CD14-positive monocyte (primary cell): ENCODE data around the gene TAS2R46. TPM values are rescaled to one million over a fixed set of nuclear protein-coding genes. Genes with fewer than 3 reads are reported as not detected.
"Not testable (repeated sequence)": the region's sequence is repeated elsewhere in the genome, so short reads cannot be mapped to it uniquely, and the experiment has no call there.

ENCODE experiments used
- DNase-seq, 3 donors: peaks; one replicate each; pipeline ENCODE4 v3.0.0-alpha.2; 2011 to 2022
- H2AFZ ChIP-seq: 2 replicates; pipeline ENCODE4 v1.6.0; 2012; ENCODE audit warnings: mild to moderate bottlenecking, low read depth, low read length, inconsistent platforms; ENCODE audit not compliant: insufficient read depth, poor library complexity, severe bottlenecking
- H3K27ac ChIP-seq, 2 donors: 1 replicate in 1 of 2; 2 replicates in 1 of 2; pipeline ENCODE4 v1.5.1; 2012 to 2013; ENCODE audit warnings: low read length in 2 of 2, control low read depth in 1 of 2, inconsistent platforms in 1 of 2, low read depth in 1 of 2, mild to moderate bottlenecking in 1 of 2
- H3K27me3 ChIP-seq, 2 donors: one replicate each; pipeline versions ENCODE4 v1.6.0 to v1.6.1; 2011 to 2013; ENCODE audit warnings: low read length in 2 of 2; ENCODE audit not compliant: control insufficient read depth in 2 of 2, insufficient read depth in 2 of 2
- H3K36me3 ChIP-seq, 2 donors: replicated peaks in 1 of 2; 1 replicate in 1 of 2; 2 replicates in 1 of 2; pipeline versions ENCODE4 v1.5.1 to v1.6.1; 2012 to 2013; ENCODE audit warnings: low read length in 2 of 2, control low read depth in 1 of 2, inconsistent platforms in 1 of 2, mild to moderate bottlenecking in 1 of 2; ENCODE audit not compliant: insufficient read depth in 2 of 2, control insufficient read depth in 1 of 2
- H3K4me1 ChIP-seq, 2 donors: 1 replicate in 1 of 2; 2 replicates in 1 of 2; pipeline versions ENCODE4 v1.5.1 to v1.6.1; 2012 to 2013; ENCODE audit warnings: low read length in 2 of 2, control low read depth in 1 of 2, inconsistent platforms in 1 of 2, mild to moderate bottlenecking in 1 of 2, moderate library complexity in 1 of 2; ENCODE audit not compliant: insufficient read depth in 2 of 2, control insufficient read depth in 1 of 2
- H3K4me2 ChIP-seq: replicated peaks from 2 replicates; pipeline ENCODE3; 2012; ENCODE audit warnings: low read length, moderate library complexity, mild to moderate bottlenecking; ENCODE audit not compliant: poor library complexity, severe bottlenecking; ENCODE audit errors: extremely low read depth
- H3K4me3 ChIP-seq, 3 experiments: fragments of 200-600 bp in 1 of 3; sonication (generic) in 1 of 3; replicated peaks in 1 of 3; 1 replicate in 2 of 3; 2 replicates in 1 of 3; pipeline ENCODE4 v1.5.1; 2011 to 2013; ENCODE audit warnings: low read length in 3 of 3, mild to moderate bottlenecking in 3 of 3, control low read depth in 2 of 3, low read depth in 2 of 3, inconsistent platforms in 1 of 3, moderate library complexity in 1 of 3
- H3K79me2 ChIP-seq: 2 replicates; pipeline ENCODE4 v1.6.0; 2012; ENCODE audit warnings: mild to moderate bottlenecking, control low read depth, inconsistent platforms, low read length, moderate library complexity; ENCODE audit not compliant: insufficient read depth
- H3K9ac ChIP-seq: 2 replicates; pipeline ENCODE4 v1.6.0; 2017; ENCODE audit warnings: low read length, mild to moderate bottlenecking; ENCODE audit not compliant: insufficient read depth, poor library complexity, severe bottlenecking
- H3K9me3 ChIP-seq, 2 donors: replicated peaks in 1 of 2; 1 replicate in 1 of 2; 2 replicates in 1 of 2; pipeline versions ENCODE4 v1.5.1 to v1.6.1; 2012 to 2013; ENCODE audit warnings: low read length in 2 of 2, control low read depth in 1 of 2; ENCODE audit not compliant: control insufficient read depth in 1 of 2, insufficient read depth in 1 of 2
- H4K20me1 ChIP-seq: 2 replicates; pipeline ENCODE4 v1.6.0; 2012; ENCODE audit warnings: mild to moderate bottlenecking, low read length, control low read depth, moderate library complexity; ENCODE audit not compliant: insufficient read depth
- H3K27ac Mint-ChIP-seq, 7 donors: one replicate each; pipeline ENCODE4 v1.8.0; 2020; ENCODE audit warnings: mild to moderate bottlenecking in 7 of 7, mixed read lengths in 7 of 7, moderate library complexity in 6 of 7, inconsistent platforms in 2 of 7
- H3K27me3 Mint-ChIP-seq, 3 donors: one replicate each; pipeline ENCODE4 v1.8.0; 2021 to 2022; ENCODE audit warnings: low read depth in 3 of 3, mild to moderate bottlenecking in 3 of 3, mixed read lengths in 3 of 3, moderate library complexity in 3 of 3, inconsistent platforms in 1 of 3
- H3K36me3 Mint-ChIP-seq, 2 donors: one replicate each; pipeline ENCODE4 v1.8.0; 2020; ENCODE audit warnings: mixed read lengths in 2 of 2, inconsistent platforms in 1 of 2, mild to moderate bottlenecking in 1 of 2
- H3K4me1 Mint-ChIP-seq: one replicate; pipeline ENCODE4 v1.8.0; 2020; ENCODE audit warnings: mild to moderate bottlenecking, mixed read lengths
- H3K4me3 Mint-ChIP-seq, 2 donors: one replicate each; pipeline ENCODE4 v1.8.0; 2020; ENCODE audit warnings: mild to moderate bottlenecking in 2 of 2, mixed read lengths in 2 of 2, moderate library complexity in 1 of 2
- H3K9me3 Mint-ChIP-seq, 7 donors: one replicate each; pipeline ENCODE4 v1.8.0; 2020 to 2022; ENCODE audit warnings: mixed read lengths in 7 of 7, mild to moderate bottlenecking in 6 of 7, moderate library complexity in 6 of 7, inconsistent platforms in 2 of 7
- CTCF ChIP-seq: fragments of 200-600 bp; IDR thresholded peaks from one replicate; pipeline ENCODE4 v1.8.0; 2022; ENCODE audit warnings: antibody characterized with exemption, mild to moderate bottlenecking
- WGBS: methylation state at CpG from one replicate; pipeline ENCODE4 v1.1.5; 2013; ENCODE audit warnings: missing lambda C conversion rate; ENCODE audit not compliant: insufficient coverage; 5-methylcytosine and 5-hydroxymethylcytosine counted together
- intact Hi-C, 2 donors: fragments of 100-400 bp; cut with micrococcal nuclease; formaldehyde crosslinking; loops; one replicate each; pipeline versions ENCODE4 v1.15.0 to v1.15.1; 2023
- polyA plus RNA-seq, 3 donors: library from polyadenylated mRNA; depleted of rRNA in 1 of 3; unstranded in 2 of 3; stranded (reverse) in 1 of 3; fragments of 300-500 nt in 2 of 3; fragments of >200 nt in 1 of 3; fragmentation: Illumina TruSeq in 2 of 3; gene quantifications; 1 replicate in 2 of 3; 2 replicates in 1 of 3; pipeline ENCODE4 v1.2.3, GENCODE V29; 2012 to 2021

TAS2R46 gene
- polyA plus RNA-seq, 3 donors = 0.36 TPM; not detected in 2

DNA sequence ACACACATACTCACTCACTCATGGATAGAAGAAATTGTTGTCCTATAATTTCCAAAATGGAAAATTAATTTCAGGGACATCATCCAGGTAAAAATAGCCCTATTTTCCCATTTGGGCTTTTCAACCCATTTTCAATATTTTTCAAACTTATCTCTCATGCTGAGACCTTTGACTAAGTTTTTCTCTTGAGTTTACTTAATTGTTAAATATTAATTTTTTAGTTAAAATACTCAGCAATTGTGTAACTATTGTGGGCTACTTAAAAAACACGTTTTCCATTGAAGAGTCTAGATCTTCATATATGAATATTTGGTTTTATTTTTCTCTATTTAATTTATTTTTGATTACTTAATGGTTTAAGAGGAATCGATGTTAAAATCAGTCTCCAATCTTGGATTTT lies 44.2 kb upstream of the TAS2R46 start:
- no peaks in the 10 kb centered on the region for H3K36me3 ChIP-seq
- peaks cover 3% of the 10 kb centered on the region for H4K20me1 ChIP-seq
- no peak for DNase-seq
- Mint-ChIP-seq H3K4me3 (no peak overlapping the region), H3K9me3 (peaks cover 18 to 29% (median 21%) of the 10 kb centered on the region in 7 donors), H3K27me3 (peaks cover 0 to 2% (median 0%) of the 10 kb centered on the region in 3 donors), H3K36me3 (peaks cover 23 to 40% of the 10 kb centered on the region in 2 donors), H3K27ac (no peak overlapping the region), H3K4me1 (peaks cover 7% of the 10 kb centered on the region)
- WGBS = no CpG with 5 or more reads among the region's 2 CpGs
- TF ChIP-seq CTCF = no peak
- H3K9me3 ChIP-seq = peaks cover 4 to 15% of the 10 kb centered on the region in 2 donors
- H2AFZ ChIP-seq = no peak overlapping the region
- no peak overlapping the region for H3K4me2 ChIP-seq
- H3K9ac ChIP-seq = no peak overlapping the region
- no peak overlapping the region for H3K27ac ChIP-seq
- intact Hi-C loops = no loop called here
- H3K79me2 ChIP-seq = peaks cover 18% of the 10 kb centered on the region
- H3K4me3 ChIP-seq = no peak overlapping the region
- H3K27me3 ChIP-seq = no peaks in the 10 kb centered on the region
- H3K4me1 ChIP-seq = no peaks in the 10 kb centered on the region

- Histone ChIP-seq H3K9ac (no peak overlapping the region), H3K36me3 (no peaks in the 10 kb centered on the region), H3K79me2 (peaks cover 19% of the 10 kb centered on the region), H3K4me2 (no peak overlapping the region), H3K4me3 (no peak overlapping the region), H2AFZ (no peak overlapping the region), H4K20me1 (peaks cover 3% of the 10 kb centered on the region), H3K9me3 (peaks cover 4 to 18% of the 10 kb centered on the region in 2 donors), H3K4me1 (no peaks in the 10 kb centered on the region), H3K27ac (no peak overlapping the region), H3K27me3 (no peaks in the 10 kb centered on the region)
- TF ChIP-seq CTCF = no peak
- Mint-ChIP-seq H3K4me3 (no peak overlapping the region), H3K4me1 (peaks cover 6% of the 10 kb centered on the region), H3K27ac (no peak overlapping the region), H3K9me3 (peaks cover 15 to 23% (median 18%) of the 10 kb centered on the region in 7 donors), H3K27me3 (peaks cover 0 to 2% (median 0%) of the 10 kb centered on the region in 3 donors), H3K36me3 (peaks cover 26 to 42% of the 10 kb centered on the region in 2 donors)
- no CpG with 5 or more reads among the region's 2 CpGs for WGBS
- DNase-seq = no peak
- intact Hi-C loops = no loop called here
These were observed 43.5 kb upstream of the TAS2R46 start for GRCh38 chr12:11105546-11105945.

- WGBS = no CpG with 5 or more reads among the region's 2 CpGs
These were observed 32.8 kb upstream of the TAS2R46 start for GRCh38 chr12:11094910-11095309.

More at GRCh38 chr12:11094910-11095309, 32.8 kb upstream of the TAS2R46 start:
- H3K27me3 ChIP-seq, H3K4me3 Mint-ChIP-seq, H3K4me1 Mint-ChIP-seq, H3K9me3 ChIP-seq, H3K27ac ChIP-seq, H3K36me3 ChIP-seq, H3K27ac Mint-ChIP-seq, H3K4me1 ChIP-seq, DNase-seq, H4K20me1 ChIP-seq, intact Hi-C loops, H3K27me3 Mint-ChIP-seq, H2AFZ ChIP-seq, H3K9ac ChIP-seq, H3K4me2 ChIP-seq, H3K4me3 ChIP-seq, H3K79me2 ChIP-seq: not testable (repeated sequence)
- H3K36me3 Mint-ChIP-seq = peaks cover 8 to 10% of the 10 kb centered on the region in 2 donors
- peaks cover 5 to 16% (median 8%) of the 10 kb centered on the region in 7 donors for H3K9me3 Mint-ChIP-seq
